Calu3 (cell line): ENCODE results near the gene ILDR1. TPM values are rescaled to one million over a fixed set of nuclear protein-coding genes. Genes with fewer than 3 reads are reported as not detected.

Experiments
- BruUV-seq: library from RNA; stranded (reverse); fragments of 400-500 nt; replicated peaks from 2 replicates; lab custom pipeline; 2021; lab: Mats Ljungman, UMichigan
- CTCF ChIA-PET: fragments of 300-600 bp; sonication (Branson Sonifier 250); formaldehyde crosslinking; loops from one replicate; lab custom pipeline; 2022; ENCODE audit warnings: antibody characterized with exemption; lab: Charles Lee
- DNase-seq: peaks from one replicate; pipeline ENCODE4 v3.0.0; 2022
- H3K27ac Mint-ChIP-seq: one replicate; pipeline ENCODE4 v1.8.0; 2022; ENCODE audit warnings: mixed read lengths; ENCODE audit not compliant: unreplicated experiment
- H3K27me3 Mint-ChIP-seq: one replicate; pipeline ENCODE4 v1.8.0; 2022; ENCODE audit warnings: mixed read lengths; ENCODE audit not compliant: unreplicated experiment
- H3K36me3 Mint-ChIP-seq: one replicate; pipeline ENCODE4 v1.8.0; 2022; ENCODE audit warnings: mild to moderate bottlenecking, moderate library complexity, mixed read lengths; ENCODE audit not compliant: insufficient read depth, unreplicated experiment
- H3K4me1 Mint-ChIP-seq: one replicate; pipeline ENCODE4 v1.8.0; 2022; ENCODE audit warnings: mild to moderate bottlenecking, low read depth, mixed read lengths; ENCODE audit not compliant: unreplicated experiment
- H3K4me3 Mint-ChIP-seq: one replicate; pipeline ENCODE4 v1.8.0; 2022; ENCODE audit warnings: mild to moderate bottlenecking, low read depth, moderate library complexity, mixed read lengths; ENCODE audit not compliant: unreplicated experiment
- H3K9me3 Mint-ChIP-seq: one replicate; pipeline ENCODE4 v1.8.0; 2022; ENCODE audit warnings: low read depth, mixed read lengths; ENCODE audit not compliant: unreplicated experiment
- intact Hi-C: fragments of 100-400 bp; cut with micrococcal nuclease; formaldehyde crosslinking; loops from one replicate; pipeline ENCODE4 v1.10.0; 2022; ENCODE audit not compliant: unreplicated experiment
- total RNA-seq: library from RNA; stranded (reverse); gene quantifications from 2 replicates; pipeline ENCODE4 v1.2.3, GENCODE V29; 2022
- TF ChIP-seq, protein P1 (sequence below): fragments of 200-600 bp; IDR thresholded peaks from one replicate; pipeline ENCODE4 v1.8.0; 2022; ENCODE audit warnings: antibody characterized with exemption; ENCODE audit not compliant: unreplicated experiment

The ILDR1 gene
- total RNA-seq, 1 experiment from 2014 or later: 15.7 TPM

DNA sequence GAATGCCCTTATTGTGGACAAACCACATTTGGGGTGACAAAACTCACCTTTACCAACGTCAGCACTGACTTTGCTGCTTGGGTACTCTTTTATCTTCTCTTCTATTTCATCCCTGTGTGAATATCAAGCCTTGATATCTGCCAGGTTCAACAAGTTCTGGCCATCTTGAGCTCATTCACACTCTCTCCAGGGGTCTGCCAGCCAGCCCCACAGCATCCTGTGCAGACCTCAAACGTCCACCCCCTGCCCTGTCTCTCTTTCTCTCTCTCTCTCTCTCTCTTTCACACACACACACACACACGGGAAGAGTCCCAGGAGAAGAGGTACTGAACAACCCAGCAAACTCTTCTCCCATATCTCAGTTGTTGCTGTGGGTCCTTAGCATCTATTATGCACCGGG lies 10.7 kb downstream of the ILDR1 start:
- H3K36me3 Mint-ChIP-seq: no peaks in the 10 kb centered on the region
- TF ChIP-seq, protein P1, sequence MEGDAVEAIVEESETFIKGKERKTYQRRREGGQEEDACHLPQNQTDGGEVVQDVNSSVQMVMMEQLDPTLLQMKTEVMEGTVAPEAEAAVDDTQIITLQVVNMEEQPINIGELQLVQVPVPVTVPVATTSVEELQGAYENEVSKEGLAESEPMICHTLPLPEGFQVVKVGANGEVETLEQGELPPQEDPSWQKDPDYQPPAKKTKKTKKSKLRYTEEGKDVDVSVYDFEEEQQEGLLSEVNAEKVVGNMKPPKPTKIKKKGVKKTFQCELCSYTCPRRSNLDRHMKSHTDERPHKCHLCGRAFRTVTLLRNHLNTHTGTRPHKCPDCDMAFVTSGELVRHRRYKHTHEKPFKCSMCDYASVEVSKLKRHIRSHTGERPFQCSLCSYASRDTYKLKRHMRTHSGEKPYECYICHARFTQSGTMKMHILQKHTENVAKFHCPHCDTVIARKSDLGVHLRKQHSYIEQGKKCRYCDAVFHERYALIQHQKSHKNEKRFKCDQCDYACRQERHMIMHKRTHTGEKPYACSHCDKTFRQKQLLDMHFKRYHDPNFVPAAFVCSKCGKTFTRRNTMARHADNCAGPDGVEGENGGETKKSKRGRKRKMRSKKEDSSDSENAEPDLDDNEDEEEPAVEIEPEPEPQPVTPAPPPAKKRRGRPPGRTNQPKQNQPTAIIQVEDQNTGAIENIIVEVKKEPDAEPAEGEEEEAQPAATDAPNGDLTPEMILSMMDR: no peak
- H3K27ac Mint-ChIP-seq: no peak overlapping the region
- H3K27me3 Mint-ChIP-seq: no peaks in the 10 kb centered on the region
- BruUV-seq: no TSS peak
- no peak for DNase-seq
- H3K4me3 Mint-ChIP-seq: no peak overlapping the region
- CTCF ChIA-PET: no interaction called here
- peaks cover 5% of the 10 kb centered on the region for H3K9me3 Mint-ChIP-seq
- intact Hi-C loops: no loop called here
- peaks cover 32% of the 10 kb centered on the region for H3K4me1 Mint-ChIP-seq

DNA sequence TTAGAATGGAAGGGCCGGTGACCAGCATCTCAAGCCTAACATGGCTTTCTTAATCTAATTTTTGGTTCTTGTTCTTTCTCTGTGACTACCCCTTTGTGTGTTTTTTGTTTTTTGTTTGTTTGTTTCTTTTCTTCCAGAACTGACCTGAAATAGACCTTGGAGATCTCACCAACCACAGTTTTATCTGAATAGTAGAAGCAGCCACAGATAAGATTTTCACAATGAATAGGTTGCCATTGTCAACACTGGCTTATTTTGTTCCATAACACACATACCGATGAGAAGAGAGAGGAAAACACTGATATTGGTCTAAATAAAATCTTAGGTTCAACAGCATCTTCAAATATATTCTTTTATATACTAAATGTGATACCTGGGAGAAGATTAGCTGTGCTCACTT lies 11.5 kb downstream of the ILDR1 start:
- intact Hi-C loops: no loop called here
- DNase-seq: no peak
- H3K27ac Mint-ChIP-seq: no peak overlapping the region
- no peaks in the 10 kb centered on the region for H3K36me3 Mint-ChIP-seq
- BruUV-seq: no TSS peak
- H3K4me1 Mint-ChIP-seq: peaks cover 23% of the 10 kb centered on the region
- H3K27me3 Mint-ChIP-seq: no peaks in the 10 kb centered on the region
- TF ChIP-seq, protein P1: no peak
- H3K9me3 Mint-ChIP-seq: no peaks in the 10 kb centered on the region
- CTCF ChIA-PET: no interaction called here
- H3K4me3 Mint-ChIP-seq: no peak overlapping the region

DNA sequence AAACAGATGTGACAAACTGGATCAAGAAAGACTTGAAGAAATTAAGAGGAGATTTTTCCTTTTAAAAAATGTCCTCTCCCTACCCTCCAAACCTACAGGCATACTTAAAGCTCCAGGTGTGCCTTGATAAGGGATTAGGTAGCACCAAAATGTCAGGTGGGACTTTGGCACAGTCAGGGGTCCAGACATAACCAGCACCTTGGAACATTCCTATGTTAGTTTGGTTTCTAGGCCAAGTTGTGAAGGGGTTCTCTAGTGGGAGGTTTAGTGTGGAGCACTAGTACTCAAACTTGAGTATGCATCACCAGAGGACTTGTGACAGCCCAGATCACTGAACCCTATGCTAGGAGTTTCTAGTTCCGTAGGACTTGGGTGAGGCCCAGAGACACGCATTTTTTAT lies 13.9 kb downstream of the ILDR1 start:
- H3K9me3 Mint-ChIP-seq: no peaks in the 10 kb centered on the region
- no peak overlapping the region for H3K4me3 Mint-ChIP-seq
- intact Hi-C loops: no loop called here
- no peak for DNase-seq
- no peaks in the 10 kb centered on the region for H3K27me3 Mint-ChIP-seq
- TF ChIP-seq, protein P1: no peak
- H3K27ac Mint-ChIP-seq: no peak overlapping the region
- H3K4me1 Mint-ChIP-seq: peaks cover 30% of the 10 kb centered on the region
- BruUV-seq: no TSS peak
- CTCF ChIA-PET: no interaction called here
- H3K36me3 Mint-ChIP-seq: peaks cover 5% of the 10 kb centered on the region

DNA sequence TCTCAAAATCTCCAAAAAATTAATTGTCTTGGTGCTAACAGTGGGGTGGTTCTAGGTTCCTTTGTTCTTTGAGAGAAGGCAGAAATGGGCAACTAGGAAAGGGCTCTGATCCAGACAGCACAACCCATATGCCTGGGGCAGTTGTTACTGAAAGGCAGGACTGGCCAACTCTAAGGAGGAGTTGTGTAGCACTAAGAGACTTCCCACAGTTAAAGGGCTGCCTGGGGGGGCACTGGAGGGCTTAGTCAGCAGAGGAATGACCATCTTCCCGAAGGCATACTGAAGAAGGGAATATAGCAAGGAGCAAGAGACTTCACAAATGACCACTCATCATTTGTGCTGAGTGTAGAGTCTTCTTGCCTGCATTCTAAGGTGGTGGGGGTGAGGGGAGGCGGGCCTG lies 15.8 kb downstream of the ILDR1 start:
- Mint-ChIP-seq H3K27me3 (no peaks in the 10 kb centered on the region), H3K4me1 (peaks cover 23% of the 10 kb centered on the region), H3K9me3 (no peaks in the 10 kb centered on the region), H3K36me3 (peaks cover 5% of the 10 kb centered on the region), H3K4me3 (no peak overlapping the region), H3K27ac (no peak overlapping the region)
- DNase-seq: no peak
- BruUV-seq: no TSS peak
- intact Hi-C loops: no loop called here
- CTCF ChIA-PET: no interaction called here
- TF ChIP-seq, protein P1: no peak
